Measurements from ENCODE around the gene SPACA7.

SPACA7 gene

GRCh38 chr13:112477070-112477619, 101.0 kb downstream of the SPACA7 start:
- no peak for TF ChIP-seq TAF1 (IDR thresholded peaks at IDR 0.05; ENCODE audit: borderline replicate concordance, insufficient read depth, low read length)
- TF ChIP-seq FOXP2 (optimal IDR thresholded peaks at IDR 0.05; ENCODE audit: borderline replicate concordance, extremely low read depth, extremely low read length, insufficient read depth), result no peak
- no peak for TF ChIP-seq SIN3A (IDR thresholded peaks at IDR 0.05; ENCODE audit: borderline replicate concordance, insufficient read depth, low read length)
- TF ChIP-seq, protein P1, sequence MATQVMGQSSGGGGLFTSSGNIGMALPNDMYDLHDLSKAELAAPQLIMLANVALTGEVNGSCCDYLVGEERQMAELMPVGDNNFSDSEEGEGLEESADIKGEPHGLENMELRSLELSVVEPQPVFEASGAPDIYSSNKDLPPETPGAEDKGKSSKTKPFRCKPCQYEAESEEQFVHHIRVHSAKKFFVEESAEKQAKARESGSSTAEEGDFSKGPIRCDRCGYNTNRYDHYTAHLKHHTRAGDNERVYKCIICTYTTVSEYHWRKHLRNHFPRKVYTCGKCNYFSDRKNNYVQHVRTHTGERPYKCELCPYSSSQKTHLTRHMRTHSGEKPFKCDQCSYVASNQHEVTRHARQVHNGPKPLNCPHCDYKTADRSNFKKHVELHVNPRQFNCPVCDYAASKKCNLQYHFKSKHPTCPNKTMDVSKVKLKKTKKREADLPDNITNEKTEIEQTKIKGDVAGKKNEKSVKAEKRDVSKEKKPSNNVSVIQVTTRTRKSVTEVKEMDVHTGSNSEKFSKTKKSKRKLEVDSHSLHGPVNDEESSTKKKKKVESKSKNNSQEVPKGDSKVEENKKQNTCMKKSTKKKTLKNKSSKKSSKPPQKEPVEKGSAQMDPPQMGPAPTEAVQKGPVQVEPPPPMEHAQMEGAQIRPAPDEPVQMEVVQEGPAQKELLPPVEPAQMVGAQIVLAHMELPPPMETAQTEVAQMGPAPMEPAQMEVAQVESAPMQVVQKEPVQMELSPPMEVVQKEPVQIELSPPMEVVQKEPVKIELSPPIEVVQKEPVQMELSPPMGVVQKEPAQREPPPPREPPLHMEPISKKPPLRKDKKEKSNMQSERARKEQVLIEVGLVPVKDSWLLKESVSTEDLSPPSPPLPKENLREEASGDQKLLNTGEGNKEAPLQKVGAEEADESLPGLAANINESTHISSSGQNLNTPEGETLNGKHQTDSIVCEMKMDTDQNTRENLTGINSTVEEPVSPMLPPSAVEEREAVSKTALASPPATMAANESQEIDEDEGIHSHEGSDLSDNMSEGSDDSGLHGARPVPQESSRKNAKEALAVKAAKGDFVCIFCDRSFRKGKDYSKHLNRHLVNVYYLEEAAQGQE (IDR thresholded peaks at IDR 0.05; ENCODE audit: insufficient read depth in 1 of 2, low read depth in 2 of 2, low read length in 2 of 2), result no peak
- TF ChIP-seq POLR2AphosphoS5 (IDR thresholded peaks at IDR 0.05; ENCODE audit: low read depth, low read length), result no peak

DNA sequence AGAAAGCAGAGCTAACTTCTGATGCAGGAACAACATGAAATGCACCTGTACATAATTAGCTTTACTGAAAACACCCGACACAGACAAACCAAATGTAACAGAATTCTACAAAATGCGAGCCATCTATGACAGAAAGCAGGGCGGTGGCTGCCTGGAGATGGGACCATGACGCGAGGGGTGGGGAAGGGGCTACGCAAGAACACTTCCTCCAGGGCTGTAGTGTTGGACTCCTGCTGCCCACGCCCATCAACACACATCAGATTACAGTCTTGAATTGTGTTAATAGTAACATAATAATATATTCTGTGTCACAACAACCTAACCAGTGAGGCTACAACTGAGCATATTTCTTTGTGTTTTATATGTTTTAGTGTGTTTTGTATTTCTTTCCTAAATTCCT, 103.2 kb downstream of the SPACA7 start:
- no peak for TF ChIP-seq POLR2AphosphoS5 (IDR thresholded peaks at IDR 0.05; ENCODE audit: low read depth, low read length)

GRCh38 chr13:112481458-112481857, 105.3 kb downstream of the SPACA7 start:
- TF ChIP-seq POLR2AphosphoS5 (IDR thresholded peaks at IDR 0.05; ENCODE audit: low read depth, low read length), result no peak
- TF ChIP-seq TAF1 (IDR thresholded peaks at IDR 0.05; ENCODE audit: borderline replicate concordance, insufficient read depth, low read length), result no peak
- TF ChIP-seq, protein P1 (IDR thresholded peaks at IDR 0.05; ENCODE audit: insufficient read depth in 1 of 2, low read depth in 2 of 2, low read length in 2 of 2), result no peak
- no peak for TF ChIP-seq SIN3A (IDR thresholded peaks at IDR 0.05; ENCODE audit: borderline replicate concordance, insufficient read depth, low read length)
- no peak for TF ChIP-seq FOXP2 (optimal IDR thresholded peaks at IDR 0.05; ENCODE audit: borderline replicate concordance, extremely low read depth, extremely low read length, insufficient read depth)

DNA sequence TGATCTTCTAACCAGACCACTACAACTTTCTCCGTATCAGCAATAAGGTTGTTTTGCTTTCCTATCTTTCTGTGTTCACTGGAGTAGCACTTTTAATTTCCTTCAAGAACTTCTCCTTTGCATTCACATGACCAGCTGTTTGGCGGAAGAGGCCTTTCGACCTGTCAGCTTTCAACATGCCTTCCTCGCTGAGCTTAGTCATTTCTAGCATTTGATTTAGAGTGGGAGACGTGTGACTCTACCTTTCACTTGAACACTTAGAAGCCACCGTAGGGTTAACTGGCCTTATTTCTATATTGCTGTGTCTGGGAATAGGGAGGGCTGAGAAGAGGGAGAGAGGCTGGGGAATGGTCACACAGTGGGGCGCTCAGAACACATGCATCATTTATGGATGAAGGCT, 107.1 kb downstream of the SPACA7 start:
- TF ChIP-seq POLR2AphosphoS5 (IDR thresholded peaks at IDR 0.05; ENCODE audit: low read depth, low read length), result no peak
- TF ChIP-seq, protein P1 (IDR thresholded peaks at IDR 0.05; ENCODE audit: insufficient read depth in 1 of 2, low read depth in 2 of 2, low read length in 2 of 2), result no peak
- TF ChIP-seq TAF1 (IDR thresholded peaks at IDR 0.05; ENCODE audit: borderline replicate concordance, insufficient read depth, low read length), result no peak
- TF ChIP-seq SIN3A (IDR thresholded peaks at IDR 0.05; ENCODE audit: borderline replicate concordance, insufficient read depth, low read length), result no peak
- TF ChIP-seq FOXP2 (optimal IDR thresholded peaks at IDR 0.05; ENCODE audit: borderline replicate concordance, extremely low read depth, extremely low read length, insufficient read depth), result no peak

Measured in PFSK-1 (cell line).